PC-3 (cell line): ENCODE measurements around the gene TMPRSS2.

Source experiments
- CTCF ChIP-seq: fragments of 300-600 bp; sonication (generic); conservative IDR thresholded peaks from 2 replicates; pipeline ENCODE4 v1.5.1; 2017; ENCODE audit warnings: antibody characterized with exemption, low read depth, mild to moderate bottlenecking, low read length
- EZH2 ChIP-seq: fragments of 300-600 bp; sonication (generic); IDR thresholded peaks from one replicate; pipeline ENCODE4 v1.6.1; 2017; ENCODE audit warnings: antibody characterized with exemption, mild to moderate bottlenecking, low read length; ENCODE audit not compliant: unreplicated experiment

- no peak for TF ChIP-seq CTCF
- no peak for TF ChIP-seq EZH2
These were observed 3.9 kb upstream of the TMPRSS2 start for GRCh38 chr21:41511858-41512257.
